Thoracic aorta (tissue), 2 donors: ENCODE measurements around the gene MARCKSL1. TPM values are rescaled to one million over a fixed set of nuclear protein-coding genes. Genes with fewer than 3 reads are reported as not detected.

Experiments
- ATAC-seq: fragments of 150-250 bp; one replicate; pipeline ENCODE4 v1.8.0; 2017; ENCODE audit warnings: low read depth; ENCODE audit not compliant: insufficient number of reproducible peaks, low FRiP score
- DNase-seq: peaks from one replicate; pipeline ENCODE4 v3.0.0-alpha.2; 2020; ENCODE audit warnings: low spot score
- H3K27ac ChIP-seq, 2 donors: fragments of 200-600 bp; sonication (generic); 1 replicate in 1 of 2; 2 replicates in 1 of 2; pipeline ENCODE4 v1.5.1; 2016; ENCODE audit warnings: mild to moderate bottlenecking in 2 of 2, moderate library complexity in 2 of 2
- H3K27me3 ChIP-seq: fragments of 200-600 bp; sonication (generic); replicated peaks from 2 replicates; pipeline ENCODE4 v1.6.0; 2016; ENCODE audit warnings: mild to moderate bottlenecking; ENCODE audit not compliant: insufficient read depth
- H3K36me3 ChIP-seq: fragments of 200-600 bp; sonication (generic); one replicate; pipeline ENCODE4 v1.5.1; 2016
- H3K4me1 ChIP-seq, 2 donors: fragments of 200-600 bp; sonication (generic); 1 replicate in 1 of 2; 2 replicates in 1 of 2; pipeline versions ENCODE4 v1.5.1 to v1.6.0; 2016; ENCODE audit warnings: low read depth in 2 of 2, mild to moderate bottlenecking in 1 of 2; ENCODE audit not compliant: control insufficient read depth in 1 of 2
- H3K4me3 ChIP-seq: fragments of 200-600 bp; sonication (generic); 2 replicates; pipeline ENCODE4 v1.5.1; 2016; ENCODE audit warnings: mild to moderate bottlenecking
- H3K9me3 ChIP-seq: fragments of 200-600 bp; sonication (generic); 2 replicates; pipeline ENCODE4 v1.5.1; 2016
- CTCF ChIP-seq: fragments of 200-600 bp; sonication (generic); IDR thresholded peaks from one replicate; pipeline ENCODE4 v1.5.1; 2019; ENCODE audit warnings: antibody characterized with exemption
- total RNA-seq, 2 donors: library from RNA; depleted of rRNA; stranded (reverse); fragments of >200 nt; gene quantifications; one replicate each; pipeline versions ENCODE4 v1.1.0 to v1.2.3, GENCODE V29; 2016

The MARCKSL1 gene
- total RNA-seq, 2 donors from 2014 or later = 3.7 to 10.9 TPM

- no peaks in the 10 kb centered on the region for H3K9me3 ChIP-seq
- no peaks in the 10 kb centered on the region for H3K36me3 ChIP-seq
- no peaks in the 10 kb centered on the region for H3K27me3 ChIP-seq
- ATAC-seq (no peak), DNase-seq (no peak)
- H3K27ac ChIP-seq = no peak overlapping the region
- peaks cover 5 to 19% of the 10 kb centered on the region in 2 donors for H3K4me1 ChIP-seq
- no peak overlapping the region for H3K4me3 ChIP-seq
- no peak for TF ChIP-seq CTCF
These were observed 2.7 kb upstream of the MARCKSL1 start for GRCh38 chr1:32338637-32339145.

GRCh38 chr1:32337855-32338636 is 2.0 kb upstream of the MARCKSL1 start:
- ATAC-seq = no peak
- Histone ChIP-seq H3K36me3 (no peaks in the 10 kb centered on the region), H3K27ac (no peak overlapping the region), H3K9me3 (no peaks in the 10 kb centered on the region), H3K4me3 (no peak overlapping the region), H3K27me3 (no peaks in the 10 kb centered on the region), H3K4me1 (peaks cover 5 to 19% of the 10 kb centered on the region in 2 donors)
- TF ChIP-seq CTCF = no peak
- no peak for DNase-seq

DNA sequence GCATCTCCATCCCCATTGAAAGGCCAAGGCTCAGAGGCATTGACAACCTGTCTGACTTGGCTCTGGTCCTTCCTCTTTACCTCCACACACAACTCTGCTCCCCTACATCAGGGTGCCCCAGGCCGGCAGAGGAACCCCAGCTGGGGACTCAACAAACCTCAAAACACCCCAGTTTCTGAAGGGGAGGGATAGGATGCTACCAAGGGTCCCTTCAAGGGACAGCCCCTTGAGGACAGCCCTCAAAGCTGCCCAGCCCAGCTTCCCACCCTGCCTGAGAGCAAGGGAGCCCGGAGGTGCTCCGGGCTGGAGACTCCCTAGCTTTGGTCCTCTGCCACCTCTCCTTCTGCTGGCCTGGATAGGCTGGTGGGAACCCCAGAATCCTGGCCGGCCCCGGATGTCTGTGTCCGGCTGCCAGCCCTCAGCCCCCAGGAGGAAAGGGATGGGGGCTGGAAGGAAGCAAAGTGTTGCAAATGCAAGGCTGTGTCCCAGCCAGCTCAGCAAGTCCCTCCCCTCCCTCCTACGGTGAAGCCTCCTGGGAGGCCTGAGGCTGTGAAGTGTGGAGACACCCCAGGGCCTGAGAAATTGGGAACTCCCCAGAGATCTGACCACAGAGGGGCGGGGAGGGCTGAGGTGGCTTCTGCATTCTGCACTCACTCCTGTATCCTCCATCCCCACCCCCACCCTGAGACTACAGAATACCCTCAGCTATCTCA is 1.1 kb upstream of the MARCKSL1 start:
- no peak for TF ChIP-seq CTCF
- DNase-seq (no peak), ATAC-seq (no peak)
- H3K36me3 ChIP-seq = peaks cover 7% of the 10 kb centered on the region
- no peaks in the 10 kb centered on the region for H3K9me3 ChIP-seq
- H3K4me3 ChIP-seq = no peak overlapping the region
- H3K27ac ChIP-seq = no peak overlapping the region
- H3K27me3 ChIP-seq = no peaks in the 10 kb centered on the region
- peaks cover 5 to 19% of the 10 kb centered on the region in 2 donors for H3K4me1 ChIP-seq

GRCh38 chr1:32336591-32336932 is 529 bp upstream of the MARCKSL1 start:
- Histone ChIP-seq H3K4me3 (peak overlapping the region; percentile 73), H3K36me3 (peaks cover 13% of the 10 kb centered on the region), H3K27ac (no peak overlapping the region), H3K9me3 (no peaks in the 10 kb centered on the region), H3K27me3 (no peaks in the 10 kb centered on the region), H3K4me1 (peaks cover 5 to 19% of the 10 kb centered on the region in 2 donors)
- DNase-seq = no peak
- TF ChIP-seq CTCF = no peak
- no peak for ATAC-seq

GRCh38 chr1:32335535-32335789 is 571 bp downstream of the MARCKSL1 start:
- Histone ChIP-seq H3K9me3 (no peaks in the 10 kb centered on the region), H3K27ac (no peak overlapping the region), H3K4me3 (peak overlapping the region; percentile 73), H3K27me3 (no peaks in the 10 kb centered on the region), H3K36me3 (peaks cover 22% of the 10 kb centered on the region), H3K4me1 (peaks cover 5 to 19% of the 10 kb centered on the region in 2 donors)
- ATAC-seq (no peak), DNase-seq (no peak)
- no peak for TF ChIP-seq CTCF
